Measurements from ENCODE around the gene STEAP4.

- TF ChIP-seq CTCF (optimal IDR thresholded peaks at IDR 0.05 in 1 of 3, IDR thresholded peaks at IDR 0.05 in 1 of 3, conservative IDR thresholded peaks at IDR 0.05 in 1 of 3; ENCODE audit: extremely low read depth in 1 of 3, insufficient read depth in 2 of 3, low read length in 3 of 3) (no peak), EZH2 (IDR thresholded peaks at IDR 0.05; ENCODE audit: low read length) (no peak)
Observed at GRCh38 chr7:88259656-88260380, 46.9 kb downstream of the STEAP4 start.

Measured in keratinocyte (primary cell).